Rectal smooth muscle tissue (tissue), 1 donor: ENCODE data around the gene SHPK.

Experiments
- H3K27ac ChIP-seq: one replicate; pipeline ENCODE4 v1.7.0; 2013; ENCODE audit warnings: low read depth, low read length, inconsistent platforms
- H3K27me3 ChIP-seq: one replicate; pipeline ENCODE4 v1.7.0; 2013; ENCODE audit warnings: low read length; ENCODE audit not compliant: control insufficient read depth, insufficient read depth
- H3K36me3 ChIP-seq: one replicate; pipeline ENCODE4 v1.7.0; 2013; ENCODE audit warnings: low read length; ENCODE audit not compliant: control insufficient read depth, insufficient read depth
- H3K4me1 ChIP-seq: one replicate; pipeline ENCODE4 v1.7.0; 2013; ENCODE audit warnings: low read length; ENCODE audit not compliant: control insufficient read depth, insufficient read depth
- H3K4me3 ChIP-seq: one replicate; pipeline ENCODE4 v1.7.0; 2013; ENCODE audit warnings: low read length
- H3K9ac ChIP-seq: one replicate; pipeline ENCODE4 v1.7.0; 2013; ENCODE audit warnings: low read length

SHPK gene

DNA sequence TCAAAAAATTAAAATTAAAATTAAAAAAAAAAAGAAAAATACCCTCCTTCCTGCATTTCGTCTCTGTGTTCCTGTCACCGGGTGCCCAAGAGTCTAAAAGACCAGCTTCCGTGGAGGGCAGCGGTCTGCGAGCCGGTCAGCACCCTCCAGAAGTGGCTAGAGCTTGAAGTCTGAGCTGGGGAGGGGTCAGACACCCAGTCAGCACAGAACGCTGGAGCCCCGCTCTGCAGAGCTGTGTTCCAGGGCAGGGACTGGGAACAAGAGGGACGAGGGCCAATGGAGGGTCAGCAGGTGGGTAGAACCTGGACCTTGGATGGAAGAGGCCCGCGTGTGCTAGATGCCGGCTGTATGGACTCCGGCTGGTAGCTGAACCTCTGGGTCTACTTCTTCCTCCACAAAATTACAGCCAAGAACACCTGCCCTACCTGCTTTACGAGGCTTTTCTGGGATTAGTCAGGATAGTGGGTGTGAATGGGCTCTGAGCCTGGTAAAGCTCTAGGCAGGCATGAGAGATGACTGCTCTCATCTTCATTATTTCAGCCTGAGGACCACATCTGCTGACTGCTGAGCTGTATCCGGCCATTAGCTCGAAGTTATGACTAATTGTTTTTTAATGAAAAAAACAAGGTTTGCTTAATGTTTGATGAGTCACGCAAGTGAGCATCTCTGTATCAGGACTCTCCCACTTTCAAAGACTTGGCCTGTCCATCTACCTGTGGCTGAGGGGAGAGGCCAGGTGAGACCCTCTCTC lies 32.8 kb downstream of the SHPK start:
- H3K4me3 ChIP-seq = no peak overlapping the region
- H3K27ac ChIP-seq = no peak overlapping the region
- peaks cover 5% of the 10 kb centered on the region for H3K36me3 ChIP-seq
- no peak overlapping the region for H3K9ac ChIP-seq
- H3K27me3 ChIP-seq = no peaks in the 10 kb centered on the region
- no peaks in the 10 kb centered on the region for H3K4me1 ChIP-seq

DNA sequence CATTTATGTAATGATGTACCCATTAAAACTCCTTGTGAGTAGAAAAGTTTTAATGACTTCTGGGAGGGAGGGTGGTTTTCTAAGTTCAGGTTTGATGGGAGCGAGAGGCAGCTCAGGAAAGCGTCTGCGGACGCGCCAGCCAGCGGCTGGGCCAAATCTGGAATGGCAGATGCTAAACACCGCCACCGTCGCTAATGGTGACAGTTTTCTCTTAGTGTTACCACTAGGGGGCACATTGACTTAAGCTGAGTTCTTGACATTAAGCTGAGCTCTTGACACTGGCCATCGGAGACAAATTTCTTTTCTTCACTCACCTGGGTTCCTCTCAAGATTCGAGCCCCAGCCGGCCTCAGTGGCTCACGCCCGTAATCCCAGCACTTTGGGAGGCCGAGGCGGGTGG lies 33.6 kb downstream of the SHPK start:
- Histone ChIP-seq H3K4me3 (no peak overlapping the region), H3K9ac (no peak overlapping the region), H3K36me3 (peaks cover 5% of the 10 kb centered on the region), H3K27ac (no peak overlapping the region), H3K4me1 (no peaks in the 10 kb centered on the region), H3K27me3 (no peaks in the 10 kb centered on the region)

DNA sequence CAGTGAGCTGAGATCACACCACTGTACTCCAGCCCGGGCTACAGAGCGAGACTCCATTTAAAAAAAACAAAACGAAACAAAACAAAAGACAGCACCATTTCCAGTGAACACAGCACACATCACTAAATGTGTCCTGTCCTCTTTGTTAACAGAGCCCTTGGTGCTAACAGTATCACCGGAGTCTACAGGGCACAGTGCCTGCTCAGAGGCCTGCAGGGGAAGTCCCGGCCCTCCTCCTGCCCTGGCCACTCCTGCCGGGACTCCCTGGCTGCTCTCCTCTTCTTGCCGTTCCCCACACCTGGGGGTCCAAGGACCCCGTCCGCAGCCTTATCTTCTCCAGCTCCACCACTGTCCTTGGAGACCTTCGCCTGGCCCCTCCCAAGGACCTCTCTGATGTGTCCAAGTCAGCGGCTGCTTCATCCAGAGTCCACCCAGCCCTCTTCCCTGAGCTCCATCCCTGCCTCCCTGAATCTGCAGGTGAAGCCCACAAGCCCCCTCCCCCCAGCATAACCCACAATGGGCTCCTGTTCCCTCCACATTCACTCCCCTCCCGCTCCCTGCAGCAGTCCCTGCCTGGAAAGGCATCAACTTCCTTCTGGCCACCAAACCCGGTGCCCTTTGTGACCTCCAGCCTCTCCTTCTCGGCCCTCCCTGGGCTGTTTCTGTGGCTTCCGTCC lies 35.4 kb downstream of the SHPK start:
- no peaks in the 10 kb centered on the region for H3K27me3 ChIP-seq
- no peak overlapping the region for H3K27ac ChIP-seq
- no peaks in the 10 kb centered on the region for H3K4me1 ChIP-seq
- no peak overlapping the region for H3K4me3 ChIP-seq
- no peak overlapping the region for H3K9ac ChIP-seq
- H3K36me3 ChIP-seq = no peaks in the 10 kb centered on the region

- no peak overlapping the region for H3K4me3 ChIP-seq
- H3K27ac ChIP-seq = no peak overlapping the region
Observed at GRCh38 chr17:3598078-3598477, 38.0 kb downstream of the SHPK start.

DNA sequence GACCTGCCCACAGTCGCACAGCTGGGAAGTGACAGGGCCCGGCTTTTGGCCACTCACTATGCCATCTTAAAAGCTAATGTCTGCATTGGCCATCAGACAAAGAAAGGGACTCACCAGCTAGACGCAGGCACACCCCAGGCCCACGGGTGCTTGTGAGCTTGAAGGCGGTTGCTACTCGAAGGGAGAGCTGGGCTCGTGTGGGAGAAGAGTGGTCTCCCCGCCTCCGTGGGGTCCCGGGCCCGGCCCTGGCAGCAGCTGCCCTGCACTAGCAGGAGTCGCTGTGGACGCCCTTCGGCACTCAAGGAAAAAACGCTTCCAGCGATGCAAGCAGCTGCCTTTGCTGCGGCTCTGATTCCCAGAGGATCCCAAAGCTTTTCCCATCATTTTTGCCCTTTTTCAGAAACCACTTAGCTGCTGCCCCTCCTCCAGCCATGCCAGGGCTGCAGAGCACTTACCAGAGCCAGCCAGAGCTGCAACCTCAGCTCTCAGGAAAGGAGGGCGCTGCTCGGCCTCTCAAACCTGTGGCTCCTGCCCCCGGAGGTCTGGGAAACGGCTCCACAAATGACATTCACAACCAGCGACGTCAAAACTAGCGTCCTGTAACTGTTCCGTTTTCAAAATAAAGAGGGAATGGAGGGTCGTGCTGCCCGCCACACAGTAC lies 39.1 kb downstream of the SHPK start:
- H3K27ac ChIP-seq = no peak overlapping the region
- H3K4me1 ChIP-seq = no peaks in the 10 kb centered on the region
- H3K4me3 ChIP-seq = no peak overlapping the region
- no peaks in the 10 kb centered on the region for H3K36me3 ChIP-seq
- H3K9ac ChIP-seq = no peak overlapping the region
- H3K27me3 ChIP-seq = no peaks in the 10 kb centered on the region

More at GRCh38 chr17:3598078-3598477, 38.0 kb downstream of the SHPK start:
- Histone ChIP-seq H3K9ac (no peak overlapping the region), H3K36me3 (no peaks in the 10 kb centered on the region), H3K4me1 (no peaks in the 10 kb centered on the region), H3K27me3 (no peaks in the 10 kb centered on the region)

DNA sequence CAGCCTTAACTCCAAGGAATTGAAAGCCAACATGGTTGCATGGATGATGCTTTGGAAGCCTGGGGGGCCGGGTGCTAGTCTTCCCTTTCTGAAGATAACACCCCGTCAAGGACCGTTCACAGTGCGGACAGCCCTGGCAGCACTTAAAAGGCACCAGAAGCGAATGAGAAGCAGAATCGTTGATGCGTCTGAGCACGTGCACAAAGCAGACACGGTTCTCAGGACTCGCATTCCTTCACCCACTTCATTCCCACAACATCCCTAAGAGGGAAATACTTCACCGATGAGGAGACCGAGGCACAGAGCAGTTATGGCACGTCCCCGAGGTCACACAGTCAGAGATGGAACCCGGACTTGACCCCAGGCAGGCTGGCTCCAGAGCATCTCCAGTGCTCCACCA lies 41.1 kb downstream of the SHPK start:
- no peak overlapping the region for H3K9ac ChIP-seq

DNA sequence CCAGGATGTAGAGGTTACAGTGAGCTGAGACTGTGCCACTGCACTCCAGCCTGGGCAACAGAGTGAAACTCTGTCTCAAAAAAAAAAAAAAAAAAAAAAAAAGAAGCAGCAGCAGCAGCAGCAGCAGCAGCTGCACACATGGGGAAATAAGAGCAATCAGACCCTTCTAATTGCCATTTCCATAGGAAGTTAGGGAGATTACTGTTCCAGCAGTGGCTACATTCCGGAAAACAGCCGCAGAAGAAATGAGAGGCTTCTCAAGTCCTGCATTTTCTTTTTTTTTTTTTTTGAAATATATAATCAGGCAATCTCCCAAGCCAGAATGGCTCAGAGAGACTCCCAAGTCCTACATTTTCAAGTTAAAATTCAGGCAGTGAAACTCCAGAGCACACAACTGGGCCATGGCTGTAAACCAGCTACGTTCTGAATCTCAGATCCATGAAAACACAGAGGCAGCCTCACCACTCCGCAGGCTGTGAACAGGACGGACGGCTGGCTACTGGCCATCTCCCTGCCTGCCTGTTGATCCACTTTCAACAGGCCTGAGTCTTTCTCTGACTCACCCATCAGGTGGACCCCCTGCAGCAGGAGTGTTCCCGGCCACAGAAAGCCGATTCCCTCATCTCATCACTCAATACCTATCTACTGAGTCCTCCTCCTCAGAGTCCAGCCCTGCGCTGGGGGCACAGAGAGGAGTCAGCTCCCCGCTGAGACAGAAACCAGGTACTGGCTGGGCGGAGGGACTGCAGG lies 41.8 kb downstream of the SHPK start:
- peaks cover 6% of the 10 kb centered on the region for H3K36me3 ChIP-seq
- no peak overlapping the region for H3K27ac ChIP-seq
- H3K27me3 ChIP-seq = no peaks in the 10 kb centered on the region
- no peak overlapping the region for H3K9ac ChIP-seq
- H3K4me3 ChIP-seq = no peak overlapping the region
- no peaks in the 10 kb centered on the region for H3K4me1 ChIP-seq

More for the DNA sequence above, 41.1 kb downstream of the SHPK start:
- no peaks in the 10 kb centered on the region for H3K27me3 ChIP-seq
- no peak overlapping the region for H3K27ac ChIP-seq
- peaks cover 4% of the 10 kb centered on the region for H3K36me3 ChIP-seq
- H3K4me1 ChIP-seq = no peaks in the 10 kb centered on the region
- H3K4me3 ChIP-seq = no peak overlapping the region

GRCh38 chr17:3593384-3593783 lies 42.7 kb downstream of the SHPK start:
- no peak overlapping the region for H3K27ac ChIP-seq

GRCh38 chr17:3592216-3592860 lies 43.7 kb downstream of the SHPK start:
- Histone ChIP-seq H3K36me3 (peaks cover 6% of the 10 kb centered on the region), H3K4me1 (no peaks in the 10 kb centered on the region), H3K27ac (no peak overlapping the region), H3K9ac (no peak overlapping the region), H3K27me3 (no peaks in the 10 kb centered on the region), H3K4me3 (no peak overlapping the region)

More at GRCh38 chr17:3593384-3593783, 42.7 kb downstream of the SHPK start:
- Histone ChIP-seq H3K36me3 (peaks cover 6% of the 10 kb centered on the region), H3K4me3 (no peak overlapping the region), H3K4me1 (no peaks in the 10 kb centered on the region), H3K27me3 (no peaks in the 10 kb centered on the region), H3K9ac (no peak overlapping the region)

- Histone ChIP-seq H3K36me3 (peaks cover 6% of the 10 kb centered on the region), H3K27ac (no peak overlapping the region), H3K9ac (no peak overlapping the region), H3K4me1 (no peaks in the 10 kb centered on the region), H3K27me3 (no peaks in the 10 kb centered on the region), H3K4me3 (no peak overlapping the region)
Observed at GRCh38 chr17:3590768-3591167, 45.3 kb downstream of the SHPK start.

- H3K36me3 ChIP-seq = peaks cover 6% of the 10 kb centered on the region
Observed at GRCh38 chr17:3590231-3590630, 45.8 kb downstream of the SHPK start.

GRCh38 chr17:3589784-3590183 lies 46.3 kb downstream of the SHPK start:
- no peaks in the 10 kb centered on the region for H3K4me1 ChIP-seq
- H3K4me3 ChIP-seq = no peak overlapping the region
- H3K9ac ChIP-seq = no peak overlapping the region
- no peak overlapping the region for H3K27ac ChIP-seq
- H3K36me3 ChIP-seq = peaks cover 6% of the 10 kb centered on the region
- no peaks in the 10 kb centered on the region for H3K27me3 ChIP-seq

More at GRCh38 chr17:3590231-3590630, 45.8 kb downstream of the SHPK start:
- Histone ChIP-seq H3K4me3 (no peak overlapping the region), H3K27me3 (no peaks in the 10 kb centered on the region), H3K4me1 (no peaks in the 10 kb centered on the region), H3K27ac (no peak overlapping the region), H3K9ac (no peak overlapping the region)
